Astrocyte of the spinal cord (primary cell): Measurements from ENCODE around the gene CRY2.

Experiments used
- DNase-seq: peaks from one replicate; pipeline ENCODE4 v3.0.0; 2011; ENCODE audit warnings: low read depth, low spot score
- H3K4me3 ChIP-seq: 2 replicates; pipeline ENCODE4 v1.5.1; 2011; ENCODE audit warnings: low read depth, mild to moderate bottlenecking, low read length, moderate library complexity
- in situ Hi-C: cut with HindIII; loops from 2 replicates; pipeline ENCODE4 v1.10.0; 2017; ENCODE audit warnings: low sequenced_read_pairs
- TF ChIP-seq, protein P1 (sequence below): IDR thresholded peaks from 2 replicates; pipeline ENCODE4 v1.5.1; 2012; ENCODE audit warnings: low read depth, mild to moderate bottlenecking, low read length, inconsistent platforms

Gene CRY2

GRCh38 chr11:45857961-45858474 is 10.7 kb downstream of the CRY2 start:
- in situ Hi-C loops = no loop called here
- TF ChIP-seq, protein P1, sequence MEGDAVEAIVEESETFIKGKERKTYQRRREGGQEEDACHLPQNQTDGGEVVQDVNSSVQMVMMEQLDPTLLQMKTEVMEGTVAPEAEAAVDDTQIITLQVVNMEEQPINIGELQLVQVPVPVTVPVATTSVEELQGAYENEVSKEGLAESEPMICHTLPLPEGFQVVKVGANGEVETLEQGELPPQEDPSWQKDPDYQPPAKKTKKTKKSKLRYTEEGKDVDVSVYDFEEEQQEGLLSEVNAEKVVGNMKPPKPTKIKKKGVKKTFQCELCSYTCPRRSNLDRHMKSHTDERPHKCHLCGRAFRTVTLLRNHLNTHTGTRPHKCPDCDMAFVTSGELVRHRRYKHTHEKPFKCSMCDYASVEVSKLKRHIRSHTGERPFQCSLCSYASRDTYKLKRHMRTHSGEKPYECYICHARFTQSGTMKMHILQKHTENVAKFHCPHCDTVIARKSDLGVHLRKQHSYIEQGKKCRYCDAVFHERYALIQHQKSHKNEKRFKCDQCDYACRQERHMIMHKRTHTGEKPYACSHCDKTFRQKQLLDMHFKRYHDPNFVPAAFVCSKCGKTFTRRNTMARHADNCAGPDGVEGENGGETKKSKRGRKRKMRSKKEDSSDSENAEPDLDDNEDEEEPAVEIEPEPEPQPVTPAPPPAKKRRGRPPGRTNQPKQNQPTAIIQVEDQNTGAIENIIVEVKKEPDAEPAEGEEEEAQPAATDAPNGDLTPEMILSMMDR = no peak
- DNase-seq = peak; percentile 92
- H3K4me3 ChIP-seq = no peak overlapping the region

DNA sequence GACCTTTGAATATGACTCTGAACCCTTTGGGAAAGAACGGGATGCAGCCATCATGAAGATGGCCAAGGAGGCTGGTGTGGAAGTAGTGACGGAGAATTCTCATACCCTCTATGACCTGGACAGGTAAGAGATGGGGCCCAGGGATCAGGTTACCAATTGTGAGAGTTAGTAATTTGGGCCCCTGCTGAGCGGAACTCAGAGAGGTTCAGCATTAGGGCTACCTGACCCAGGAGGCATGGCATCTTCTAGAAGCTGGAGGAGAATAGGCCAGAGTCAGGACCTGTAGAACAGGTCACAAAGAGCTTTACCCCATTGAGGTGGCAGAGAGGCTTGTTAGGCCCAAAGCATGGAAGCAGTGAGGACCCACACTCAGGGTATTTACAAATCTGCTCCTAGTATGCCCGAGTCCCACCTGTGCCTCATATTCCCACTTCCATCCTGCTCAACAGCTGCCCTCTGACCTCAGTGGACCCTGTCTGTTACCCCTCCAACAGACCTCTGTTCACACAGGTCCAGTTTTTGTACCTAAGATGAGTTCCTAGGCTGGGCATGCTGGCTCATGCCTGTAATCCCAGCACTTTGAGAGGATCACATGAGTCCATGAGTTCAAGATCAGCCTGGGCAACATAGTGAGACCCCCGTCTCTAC is 11.6 kb downstream of the CRY2 start:
- no peak for DNase-seq
- no peak overlapping the region for H3K4me3 ChIP-seq
- in situ Hi-C loops = no loop called here
- TF ChIP-seq, protein P1 = no peak

DNA sequence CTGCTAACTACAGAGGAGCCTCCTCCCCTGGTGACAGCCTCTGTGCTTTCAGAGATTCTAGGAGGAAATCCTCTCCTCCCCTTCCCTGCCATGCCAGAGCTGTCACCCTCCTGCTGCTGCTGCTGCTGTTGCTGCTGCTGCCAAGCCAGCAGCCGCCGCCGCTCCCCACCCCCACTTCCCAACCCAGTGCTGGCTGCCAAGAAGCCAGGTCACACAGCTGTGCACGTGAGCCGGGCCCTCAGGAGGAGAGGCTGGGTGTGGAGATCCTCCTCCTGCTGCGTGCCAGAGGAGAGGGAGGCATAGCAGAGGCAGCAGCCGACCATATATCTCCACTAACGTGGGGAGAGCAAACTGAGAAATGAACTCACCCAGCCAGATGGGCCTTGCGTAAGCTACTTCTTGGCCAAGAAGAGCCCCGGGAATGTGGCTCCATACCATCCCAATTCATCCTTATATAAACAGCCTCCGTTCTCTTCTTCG is 12.4 kb downstream of the CRY2 start:
- H3K4me3 ChIP-seq = no peak overlapping the region
- TF ChIP-seq, protein P1 = no peak
- in situ Hi-C loops = no loop called here
- peak; percentile 96 for DNase-seq

DNA sequence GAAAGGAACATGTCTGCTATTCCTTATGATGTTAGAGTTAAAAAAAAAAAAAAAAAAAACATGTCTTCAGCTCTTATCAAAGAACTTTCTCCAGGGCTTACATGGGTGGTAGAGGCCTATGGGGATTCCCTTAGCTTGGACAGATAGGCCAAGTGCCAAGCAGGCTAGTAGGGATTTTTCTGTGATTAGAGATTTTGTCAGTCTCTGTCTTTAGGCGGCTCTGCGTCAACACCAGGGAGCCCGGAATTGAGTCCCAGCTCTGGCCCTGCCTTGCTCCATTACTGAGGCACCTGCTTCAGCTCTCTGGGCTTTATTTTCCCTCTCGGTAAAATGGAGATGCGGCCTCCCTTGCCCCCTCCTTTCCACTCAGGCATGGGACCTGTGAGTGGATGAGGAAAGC is 13.1 kb downstream of the CRY2 start:
- TF ChIP-seq, protein P1 = no peak
- no peak for DNase-seq
- H3K4me3 ChIP-seq = no peak overlapping the region
- in situ Hi-C loops = no loop called here

DNA sequence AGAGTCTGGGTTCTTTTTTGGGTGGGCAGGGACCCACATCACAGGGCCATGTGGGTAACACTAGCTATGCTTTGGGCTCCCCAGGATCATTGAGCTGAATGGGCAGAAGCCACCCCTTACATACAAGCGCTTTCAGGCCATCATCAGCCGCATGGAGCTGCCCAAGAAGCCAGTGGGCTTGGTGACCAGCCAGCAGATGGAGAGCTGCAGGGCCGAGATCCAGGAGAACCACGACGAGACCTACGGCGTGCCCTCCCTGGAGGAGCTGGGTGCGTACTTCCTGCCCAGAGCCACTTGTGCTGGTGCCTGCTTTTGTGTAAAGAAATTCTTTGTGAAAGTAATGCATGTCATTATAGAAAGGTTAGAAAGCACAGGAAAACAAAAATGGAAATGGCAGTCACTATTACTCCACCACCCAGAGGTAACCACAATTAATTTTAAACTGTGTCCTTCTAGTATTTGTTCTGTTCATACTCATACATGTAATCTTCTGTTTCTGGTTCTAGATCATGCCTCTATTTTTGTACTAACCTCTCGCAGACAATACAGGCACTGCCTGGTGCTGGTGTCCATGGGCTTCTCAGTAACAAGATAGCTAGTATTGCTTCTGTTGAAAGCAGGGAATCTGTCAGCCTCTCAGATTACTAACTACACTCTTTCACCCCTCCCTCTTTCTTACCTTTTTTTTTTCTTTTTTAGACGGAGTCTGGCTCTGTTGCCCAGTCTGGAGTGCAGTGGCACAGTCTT is 13.7 kb downstream of the CRY2 start:
- TF ChIP-seq, protein P1 = no peak
- no peak for DNase-seq
- in situ Hi-C loops = no loop called here
- H3K4me3 ChIP-seq = no peak overlapping the region

- in situ Hi-C loops = no loop called here
- no peak overlapping the region for H3K4me3 ChIP-seq
- DNase-seq = no peak
- TF ChIP-seq, protein P1 = no peak
Measured at GRCh38 chr11:45864041-45864440, 16.8 kb downstream of the CRY2 start.
